GM18526 (cell line): ENCODE results near the gene PRKAG2.

ENCODE experiments used
- POLR2A ChIP-seq: IDR thresholded peaks from 3 replicates; pipeline ENCODE4 v1.6.1; 2011; ENCODE audit not compliant: insufficient read length; ENCODE audit errors: extremely low read depth

PRKAG2 gene

DNA sequence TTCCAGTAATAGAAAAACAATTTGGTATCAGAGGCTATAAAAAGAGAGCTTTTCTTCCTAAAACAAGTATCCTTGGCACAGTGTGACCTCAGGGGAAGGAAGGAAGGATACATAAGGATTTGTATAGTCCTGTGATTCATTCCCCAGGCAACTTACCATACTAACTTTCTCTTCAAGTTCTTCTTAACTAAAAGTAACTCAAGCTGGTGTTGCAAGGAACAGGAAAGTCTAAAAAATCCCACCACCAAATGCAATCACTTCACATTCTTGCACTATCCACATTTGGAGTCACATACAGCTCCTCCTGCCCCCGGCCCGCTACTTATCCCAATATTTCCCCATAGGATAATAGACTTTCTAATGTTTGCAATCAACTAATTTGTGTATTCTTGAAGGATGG is 84.8 kb downstream of the PRKAG2 start:
- TF ChIP-seq POLR2A: no peak

DNA sequence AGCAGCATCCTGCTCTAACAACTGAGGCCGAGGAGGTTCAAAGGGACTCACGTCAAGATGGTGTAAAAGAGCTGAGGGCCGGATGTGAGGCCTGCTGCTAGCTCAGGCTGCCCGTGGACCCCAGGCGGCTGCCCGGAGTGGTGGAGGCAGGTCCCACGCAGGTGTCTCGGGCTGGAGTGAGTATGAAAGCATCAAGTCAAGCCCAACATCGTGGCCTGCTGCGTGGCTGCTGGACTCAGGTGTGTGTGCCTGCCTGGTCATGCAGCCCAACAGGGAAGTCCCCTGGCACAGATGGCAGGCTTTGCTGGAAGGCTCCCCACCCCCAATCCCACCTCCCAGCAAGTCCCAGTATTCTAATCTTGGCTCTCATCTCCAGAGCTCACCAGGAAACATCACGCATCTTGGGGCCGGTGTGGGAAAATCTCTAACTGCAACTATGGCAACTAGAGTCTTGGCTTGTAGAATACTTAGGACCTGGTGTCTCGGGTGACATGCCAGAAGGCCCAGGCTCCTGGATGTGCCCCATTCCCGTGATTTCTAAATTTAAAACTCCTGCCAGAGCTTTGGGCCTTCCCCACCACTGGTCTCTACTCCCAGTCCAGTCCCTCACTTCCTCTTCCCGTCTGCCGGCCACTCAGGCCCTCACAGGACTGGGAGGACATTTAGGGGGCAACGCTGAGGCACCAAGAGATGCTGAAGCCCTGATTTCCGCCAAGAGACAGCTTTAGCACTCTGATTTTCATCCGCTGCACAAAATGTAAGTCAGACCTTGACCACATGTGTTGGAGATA is 85.9 kb downstream of the PRKAG2 start:
- TF ChIP-seq POLR2A: no peak

DNA sequence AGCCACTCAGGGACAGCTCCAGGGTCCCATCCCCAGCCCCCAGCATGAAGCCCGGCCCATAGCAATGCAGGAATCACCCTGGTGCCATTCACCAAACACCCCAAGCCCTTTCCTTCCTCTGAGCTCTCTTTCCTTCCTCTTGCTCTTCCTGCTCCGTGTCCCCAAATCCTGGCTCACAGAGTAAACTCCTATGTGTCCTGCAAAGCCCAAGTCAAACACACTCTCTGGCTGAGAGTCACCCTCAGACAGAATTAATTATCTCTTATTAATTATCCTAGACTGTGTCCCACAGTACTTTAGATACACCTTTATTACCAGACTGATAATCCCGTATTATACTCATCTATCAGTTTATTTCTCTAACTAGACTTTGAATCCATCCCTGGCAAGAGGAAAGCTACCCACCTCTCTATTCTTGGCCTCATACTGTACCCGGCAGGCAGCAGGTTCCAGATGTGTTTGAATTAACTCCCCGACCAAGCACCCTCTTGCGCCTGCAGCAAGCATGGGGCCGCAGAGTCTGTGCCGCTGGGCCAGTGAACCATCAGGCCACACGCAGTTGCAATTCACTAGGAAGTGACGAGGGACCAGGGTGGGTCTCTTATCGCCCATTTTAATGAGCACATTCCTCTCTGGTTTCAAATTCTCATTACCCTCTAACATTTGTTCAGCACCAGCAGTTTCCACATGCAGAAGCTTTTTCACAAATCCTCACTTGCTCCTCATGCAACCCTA is 86.7 kb downstream of the PRKAG2 start:
- no peak for TF ChIP-seq POLR2A

DNA sequence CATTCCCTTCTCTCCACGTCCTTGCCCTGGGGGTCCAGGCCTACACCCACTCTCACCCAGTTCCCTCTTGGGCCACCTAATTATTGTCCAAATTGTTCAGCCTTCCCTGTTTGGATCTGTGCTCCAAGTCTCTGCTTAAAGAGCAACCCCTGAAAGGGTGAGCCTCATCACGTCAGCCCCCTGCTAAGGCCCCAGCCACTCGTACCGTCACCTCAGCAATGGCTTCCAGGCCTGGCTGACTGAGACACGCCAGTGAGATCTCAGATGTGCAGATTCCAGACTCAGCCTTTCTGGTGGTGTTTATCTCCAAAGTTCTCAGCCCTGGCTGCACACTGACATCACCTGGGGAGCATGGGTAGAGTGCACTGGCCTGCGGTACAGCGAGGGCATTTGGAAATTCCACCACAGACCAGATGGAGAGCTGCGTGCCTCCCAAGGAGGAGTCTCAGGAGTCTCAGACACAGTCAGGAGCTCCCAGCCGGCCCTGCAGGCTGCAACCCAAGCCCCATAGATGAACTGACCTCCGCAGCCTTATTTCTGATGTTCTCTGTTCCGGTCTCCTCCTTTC is 87.5 kb downstream of the PRKAG2 start:
- TF ChIP-seq POLR2A: no peak

DNA sequence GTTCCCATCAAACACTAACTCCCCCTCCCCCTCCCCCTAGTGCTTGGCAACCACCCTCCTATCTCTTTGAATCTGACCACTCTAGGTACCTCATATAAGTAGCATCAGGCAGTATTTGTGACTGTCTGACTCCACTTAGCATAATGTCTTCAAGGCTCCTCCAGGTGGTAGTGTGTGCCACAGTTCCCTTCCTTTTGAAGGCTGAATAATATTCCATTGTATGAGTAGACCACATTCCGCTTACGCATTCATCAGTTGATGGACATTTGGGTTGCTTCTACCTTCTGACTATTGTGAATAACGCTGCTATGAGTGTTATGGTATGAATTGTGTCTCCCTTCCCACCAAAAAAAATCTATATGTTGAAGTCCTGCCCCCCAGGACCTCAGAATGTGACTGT is 89.6 kb downstream of the PRKAG2 start:
- no peak for TF ChIP-seq POLR2A

DNA sequence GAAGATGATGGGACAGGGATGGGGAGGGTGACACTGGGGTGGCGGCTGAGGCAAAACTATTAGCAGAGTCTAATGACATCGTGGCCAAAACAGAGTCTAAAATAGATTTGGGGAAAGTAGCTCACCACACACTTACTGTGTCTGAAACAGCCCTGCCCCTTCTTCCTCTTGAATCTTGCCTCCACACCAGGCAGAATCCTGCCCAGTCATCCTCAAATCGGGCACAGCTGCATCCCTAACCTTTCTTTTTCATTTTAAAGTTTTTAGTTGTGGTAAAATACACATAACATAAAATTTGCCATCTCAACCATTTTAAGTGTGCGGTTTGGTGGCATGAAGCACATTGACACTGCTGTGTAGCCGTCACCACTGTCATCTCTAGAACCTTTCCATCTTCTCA is 90.0 kb downstream of the PRKAG2 start:
- TF ChIP-seq POLR2A: no peak

DNA sequence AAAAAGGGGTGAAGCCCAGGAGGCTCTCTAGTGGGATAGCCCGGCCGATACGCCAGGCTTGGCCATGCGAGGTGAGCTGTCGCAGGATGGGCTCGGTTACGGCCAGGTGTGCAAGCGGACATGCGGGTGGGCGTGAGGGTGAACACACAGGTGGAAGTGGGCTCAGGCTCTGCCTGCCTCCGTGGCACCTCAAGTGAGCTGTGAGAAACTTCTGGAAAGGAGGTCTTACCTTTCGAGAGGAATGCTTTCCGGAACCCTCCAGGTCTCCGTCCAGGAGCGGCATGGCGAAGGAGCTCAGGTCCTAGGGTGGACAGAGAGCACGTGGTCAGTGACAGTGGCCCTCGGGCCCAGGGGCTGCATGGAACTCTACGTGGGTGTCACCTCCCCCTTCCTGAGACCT is 90.7 kb downstream of the PRKAG2 start:
- TF ChIP-seq POLR2A: no peak

DNA sequence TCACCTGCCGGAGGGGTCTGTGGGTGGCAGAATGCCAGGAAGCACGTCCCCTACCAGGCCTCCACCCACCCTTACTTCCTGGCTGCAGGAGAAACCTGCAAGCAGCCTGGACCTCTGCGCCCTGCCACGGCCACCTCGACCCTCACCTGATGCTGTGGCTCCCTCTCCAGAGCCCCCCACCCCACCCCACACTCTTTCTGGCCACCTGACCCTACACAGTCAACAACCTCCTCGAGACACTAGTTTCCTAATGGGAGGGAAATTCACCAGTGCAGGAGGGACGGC is 91.3 kb downstream of the PRKAG2 start:
- no peak for TF ChIP-seq POLR2A

DNA sequence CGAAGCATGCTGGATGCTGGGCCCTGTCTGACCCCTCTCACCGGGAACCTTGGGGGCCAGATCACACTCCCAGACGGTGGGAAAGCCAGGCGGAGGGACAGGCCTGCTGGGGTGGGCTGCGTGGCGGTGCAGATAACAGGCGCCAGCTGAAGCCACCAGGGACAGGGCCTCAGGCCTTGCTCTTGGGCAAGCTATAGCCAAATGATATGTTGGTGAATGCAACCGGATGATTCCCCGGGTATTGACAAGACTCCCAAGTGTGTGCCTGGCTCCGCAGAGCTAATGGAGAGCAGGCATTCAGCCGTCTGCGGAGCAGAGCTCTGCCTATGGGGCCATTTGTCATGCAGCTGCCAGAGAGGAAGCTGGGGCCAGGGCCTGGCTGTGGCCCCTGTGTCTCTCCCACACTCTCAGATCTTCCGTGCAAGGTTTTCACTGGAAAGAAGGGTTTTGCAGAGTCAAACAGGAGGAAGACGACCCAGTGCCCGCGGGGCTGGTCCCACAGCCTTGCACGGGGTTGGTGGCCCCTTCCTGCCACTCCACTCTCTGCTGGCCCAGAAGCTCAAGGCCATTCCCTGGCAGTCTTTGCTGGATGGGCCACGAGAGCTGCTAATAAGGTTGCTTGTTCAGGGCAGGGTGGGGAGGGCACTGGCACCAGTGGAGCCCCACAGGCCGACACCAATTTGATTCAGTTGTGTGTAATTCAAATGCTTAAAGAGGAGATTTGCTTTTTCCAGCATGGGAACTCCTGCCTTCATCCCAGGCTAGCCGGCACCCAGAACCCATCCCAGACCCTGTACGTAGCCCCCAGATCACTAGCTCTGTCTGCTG is 91.8 kb downstream of the PRKAG2 start:
- TF ChIP-seq POLR2A: no peak

DNA sequence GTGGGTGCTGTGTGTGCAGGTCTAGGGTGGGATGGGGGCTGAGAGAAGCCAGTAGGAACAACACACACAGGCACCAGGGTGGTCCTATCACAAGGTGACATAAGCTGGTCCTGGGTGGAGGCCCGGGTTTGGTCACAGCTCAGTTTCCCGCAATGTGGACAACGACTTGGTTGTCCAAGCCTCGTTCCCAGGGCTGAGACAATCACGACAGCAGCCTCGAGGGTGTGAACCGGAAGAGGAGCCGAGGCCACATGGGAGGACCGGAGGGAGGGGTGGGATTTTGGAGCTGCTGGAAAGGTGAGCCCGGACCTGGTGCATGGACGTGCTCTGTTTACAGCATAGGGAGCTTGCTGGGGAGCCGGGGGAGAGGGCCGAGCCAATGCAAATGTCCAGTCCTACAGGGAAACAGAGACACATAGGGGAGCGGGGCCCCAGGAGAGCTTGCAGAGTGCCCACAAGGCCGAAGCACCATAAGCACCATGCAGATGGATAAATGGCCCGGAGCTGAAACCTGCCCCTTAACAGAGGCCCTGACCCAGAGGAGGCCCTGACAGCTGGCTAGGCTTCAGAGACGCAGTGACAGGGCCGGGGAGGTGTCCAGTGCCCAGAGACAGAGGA is 92.8 kb downstream of the PRKAG2 start:
- TF ChIP-seq POLR2A: no peak

DNA sequence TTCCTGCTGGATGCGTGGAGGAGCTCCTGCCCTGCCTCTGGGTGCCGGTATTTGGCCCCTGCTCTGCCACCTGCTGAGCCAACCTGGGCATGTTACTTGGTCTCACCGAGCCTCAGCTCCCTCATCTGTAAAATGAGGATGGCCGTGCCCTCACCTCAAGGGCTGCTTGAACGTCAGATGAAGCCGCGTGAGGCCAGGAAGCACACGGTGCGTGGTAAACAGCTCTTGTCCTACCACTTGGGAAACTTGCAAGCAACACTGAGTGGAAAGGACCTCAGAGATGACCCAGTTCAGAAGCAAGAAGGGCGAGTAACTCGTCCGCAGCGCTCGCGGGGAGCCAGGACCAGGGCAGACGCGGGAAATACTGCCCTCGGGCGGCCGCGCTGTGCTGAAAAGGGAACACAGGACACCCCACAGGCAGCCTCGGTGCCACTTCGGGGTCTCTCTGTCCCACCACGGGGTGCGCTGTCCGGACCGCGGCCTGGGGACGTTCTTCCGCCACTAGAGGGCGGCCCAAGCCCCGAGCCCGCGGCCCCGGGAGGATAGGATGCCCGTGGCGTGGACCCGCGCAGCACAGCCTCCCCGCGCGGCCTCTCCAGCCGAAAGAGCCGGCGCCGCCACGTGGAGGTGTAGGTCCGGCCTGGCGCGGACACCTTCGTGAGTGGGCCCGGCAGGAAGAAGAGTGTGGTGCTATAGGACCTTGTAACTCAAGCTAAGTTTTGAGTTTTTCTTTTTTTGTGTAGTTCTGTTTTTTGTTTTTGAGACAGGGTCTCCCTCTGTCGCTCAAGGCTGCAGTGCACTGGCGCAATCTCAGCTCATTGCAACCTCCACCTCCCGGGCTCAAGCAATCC is 94.1 kb downstream of the PRKAG2 start:
- no peak for TF ChIP-seq POLR2A

DNA sequence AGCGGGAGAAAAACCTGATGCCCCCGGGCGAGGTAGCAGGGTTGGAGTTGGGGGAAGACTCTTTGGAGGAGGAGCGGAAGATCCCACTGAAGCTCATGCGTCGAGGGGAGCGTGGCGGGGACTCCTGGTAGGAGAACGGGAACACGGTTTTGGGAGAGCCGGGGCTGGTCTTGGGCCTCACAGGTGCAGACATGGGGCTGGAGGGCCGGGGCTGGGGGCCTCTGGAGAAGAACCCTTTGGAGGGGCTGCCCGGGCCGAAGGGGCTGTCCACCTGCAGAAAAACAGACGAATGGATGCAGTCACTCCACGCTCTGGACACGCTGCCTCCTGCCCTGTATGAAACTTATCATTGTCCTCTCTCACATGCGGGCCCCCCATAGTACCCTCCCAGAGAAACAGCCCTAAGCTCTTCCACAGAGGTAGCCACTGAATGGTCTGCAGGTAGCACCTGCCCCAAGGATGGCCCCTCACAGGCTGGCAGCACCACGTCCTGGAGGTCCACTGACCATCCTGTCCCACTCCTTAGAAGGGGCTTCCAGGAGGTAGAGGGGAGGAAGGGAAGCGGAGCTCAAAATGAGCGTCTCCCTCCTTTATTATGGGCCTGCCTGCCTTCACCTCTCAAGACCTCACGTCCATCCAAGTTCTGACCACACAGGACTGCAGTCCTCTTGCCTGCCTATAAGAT is 95.6 kb downstream of the PRKAG2 start:
- no peak for TF ChIP-seq POLR2A

DNA sequence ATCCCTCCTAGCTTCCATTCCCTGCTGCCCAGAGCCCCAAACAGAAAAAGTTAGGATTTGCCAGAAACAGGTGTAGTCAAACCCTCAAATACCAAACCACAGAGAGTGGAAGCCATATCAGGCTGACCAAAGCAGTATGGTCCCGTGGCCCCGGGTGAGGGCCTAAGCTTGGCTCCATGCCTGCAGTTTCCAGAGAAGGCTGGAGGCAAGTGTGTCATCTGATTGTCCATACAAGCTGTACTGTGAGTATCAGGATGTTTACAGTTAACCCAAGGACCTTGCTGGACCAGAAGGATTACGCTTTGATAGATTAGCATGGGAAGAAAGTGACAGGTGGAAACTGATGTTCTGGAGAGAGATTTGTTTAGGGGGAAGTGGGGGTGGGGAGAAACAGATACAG is 96.3 kb downstream of the PRKAG2 start:
- TF ChIP-seq POLR2A: no peak

DNA sequence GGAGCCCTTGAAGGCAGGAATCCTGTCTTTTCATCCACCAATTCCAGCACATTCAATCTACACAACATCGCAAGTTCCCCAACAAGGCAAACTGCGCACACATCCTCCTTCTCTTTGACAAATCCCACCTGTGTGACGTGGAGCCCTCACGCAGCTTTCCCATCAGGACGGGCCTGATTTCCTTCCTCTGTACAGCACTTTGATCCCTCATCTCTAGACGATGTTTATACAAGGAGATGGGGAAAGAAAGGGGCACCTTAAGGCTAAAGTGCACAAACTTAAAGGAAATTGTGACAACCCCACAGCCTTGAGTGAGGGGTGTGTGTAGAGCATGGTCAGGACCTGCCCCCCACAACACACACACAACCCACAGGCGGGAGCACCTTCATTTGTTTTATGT is 97.2 kb downstream of the PRKAG2 start:
- no peak for TF ChIP-seq POLR2A
